Measurements from ENCODE around the gene GBE1.

DNA sequence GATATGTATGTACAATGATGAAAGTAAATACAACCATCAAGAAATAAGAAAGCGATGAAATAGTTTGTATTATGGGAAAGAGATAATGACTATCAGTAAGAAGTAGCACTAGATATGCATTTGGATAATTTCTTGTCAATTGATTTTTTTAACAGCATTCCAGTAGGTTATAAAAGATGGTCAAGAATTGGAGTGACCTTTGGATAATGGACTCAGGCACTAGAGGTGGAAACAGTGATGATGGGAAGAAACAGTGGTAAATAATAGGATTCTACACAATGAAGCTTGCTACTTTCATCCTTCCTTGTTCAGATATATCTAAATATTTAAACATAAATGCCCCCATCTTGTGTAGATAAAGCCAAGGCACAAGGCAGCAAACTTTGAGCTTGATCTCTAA is 101.4 kb downstream of the GBE1 start:
- TF ChIP-seq POLR2AphosphoS5 (IDR thresholded peaks at IDR 0.05; ENCODE audit: insufficient read depth in 1 of 2, low read depth in 1 of 2) = no peak
- TF ChIP-seq, protein P1, sequence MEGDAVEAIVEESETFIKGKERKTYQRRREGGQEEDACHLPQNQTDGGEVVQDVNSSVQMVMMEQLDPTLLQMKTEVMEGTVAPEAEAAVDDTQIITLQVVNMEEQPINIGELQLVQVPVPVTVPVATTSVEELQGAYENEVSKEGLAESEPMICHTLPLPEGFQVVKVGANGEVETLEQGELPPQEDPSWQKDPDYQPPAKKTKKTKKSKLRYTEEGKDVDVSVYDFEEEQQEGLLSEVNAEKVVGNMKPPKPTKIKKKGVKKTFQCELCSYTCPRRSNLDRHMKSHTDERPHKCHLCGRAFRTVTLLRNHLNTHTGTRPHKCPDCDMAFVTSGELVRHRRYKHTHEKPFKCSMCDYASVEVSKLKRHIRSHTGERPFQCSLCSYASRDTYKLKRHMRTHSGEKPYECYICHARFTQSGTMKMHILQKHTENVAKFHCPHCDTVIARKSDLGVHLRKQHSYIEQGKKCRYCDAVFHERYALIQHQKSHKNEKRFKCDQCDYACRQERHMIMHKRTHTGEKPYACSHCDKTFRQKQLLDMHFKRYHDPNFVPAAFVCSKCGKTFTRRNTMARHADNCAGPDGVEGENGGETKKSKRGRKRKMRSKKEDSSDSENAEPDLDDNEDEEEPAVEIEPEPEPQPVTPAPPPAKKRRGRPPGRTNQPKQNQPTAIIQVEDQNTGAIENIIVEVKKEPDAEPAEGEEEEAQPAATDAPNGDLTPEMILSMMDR (IDR thresholded peaks at IDR 0.05) = no peak
- no peak for TF ChIP-seq POLR2A (IDR thresholded peaks at IDR 0.05)

Data from vagina (tissue), 2 donors.